ENCODE results near the gene C16orf89. TPM values are rescaled to one million over a fixed set of nuclear protein-coding genes. Genes with fewer than 3 reads are reported as not detected.
A peak's percentile ranks its signal among the peaks of the same experiment; 100 is the strongest.

Gene C16orf89
- total RNA-seq, 4 donors from 2014 or later: 6.3 to 39.0 (median 17.8) TPM

DNA sequence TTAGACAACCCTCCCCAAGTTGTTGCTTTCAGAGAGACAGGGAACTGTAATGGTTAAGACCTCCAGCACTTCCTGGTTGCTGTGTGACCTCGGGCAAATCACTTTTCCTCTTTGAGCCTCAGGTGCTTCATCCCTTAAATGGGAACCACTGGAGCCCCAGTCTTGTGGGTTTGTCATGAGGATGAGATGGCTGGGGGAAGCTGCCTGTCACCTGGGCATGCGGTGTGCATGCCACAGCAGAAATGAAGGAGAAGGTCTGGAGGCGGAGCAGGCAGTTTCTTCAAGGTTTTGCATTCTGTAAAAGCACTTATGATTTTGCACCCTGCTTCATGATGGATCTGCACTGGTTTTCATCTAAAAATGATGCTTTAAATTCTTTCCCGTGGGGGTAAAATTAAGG, 54.1 kb downstream of the C16orf89 start:
- no peak for DNase-seq (ENCODE audit: low spot score in 2 of 2)
- Histone ChIP-seq H3K4me1 (no peaks in the 10 kb centered on the region), H3K27ac (peak overlapping the region in 1 of 4 donors; percentile 29), H3K9me3 (no peaks in the 10 kb centered on the region), H3K27me3 (no peaks in the 10 kb centered on the region), H3K36me3 (no peaks in the 10 kb centered on the region), H3K4me3 (no peak overlapping the region)
- 67 to 79% methylated on average over 4 of the region's 4 CpGs for WGBS, 2 donors
- no peak for TF ChIP-seq POLR2A (IDR thresholded peaks at IDR 0.05)
- TF ChIP-seq, protein P1, sequence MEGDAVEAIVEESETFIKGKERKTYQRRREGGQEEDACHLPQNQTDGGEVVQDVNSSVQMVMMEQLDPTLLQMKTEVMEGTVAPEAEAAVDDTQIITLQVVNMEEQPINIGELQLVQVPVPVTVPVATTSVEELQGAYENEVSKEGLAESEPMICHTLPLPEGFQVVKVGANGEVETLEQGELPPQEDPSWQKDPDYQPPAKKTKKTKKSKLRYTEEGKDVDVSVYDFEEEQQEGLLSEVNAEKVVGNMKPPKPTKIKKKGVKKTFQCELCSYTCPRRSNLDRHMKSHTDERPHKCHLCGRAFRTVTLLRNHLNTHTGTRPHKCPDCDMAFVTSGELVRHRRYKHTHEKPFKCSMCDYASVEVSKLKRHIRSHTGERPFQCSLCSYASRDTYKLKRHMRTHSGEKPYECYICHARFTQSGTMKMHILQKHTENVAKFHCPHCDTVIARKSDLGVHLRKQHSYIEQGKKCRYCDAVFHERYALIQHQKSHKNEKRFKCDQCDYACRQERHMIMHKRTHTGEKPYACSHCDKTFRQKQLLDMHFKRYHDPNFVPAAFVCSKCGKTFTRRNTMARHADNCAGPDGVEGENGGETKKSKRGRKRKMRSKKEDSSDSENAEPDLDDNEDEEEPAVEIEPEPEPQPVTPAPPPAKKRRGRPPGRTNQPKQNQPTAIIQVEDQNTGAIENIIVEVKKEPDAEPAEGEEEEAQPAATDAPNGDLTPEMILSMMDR (IDR thresholded peaks at IDR 0.05): no peak

DNA sequence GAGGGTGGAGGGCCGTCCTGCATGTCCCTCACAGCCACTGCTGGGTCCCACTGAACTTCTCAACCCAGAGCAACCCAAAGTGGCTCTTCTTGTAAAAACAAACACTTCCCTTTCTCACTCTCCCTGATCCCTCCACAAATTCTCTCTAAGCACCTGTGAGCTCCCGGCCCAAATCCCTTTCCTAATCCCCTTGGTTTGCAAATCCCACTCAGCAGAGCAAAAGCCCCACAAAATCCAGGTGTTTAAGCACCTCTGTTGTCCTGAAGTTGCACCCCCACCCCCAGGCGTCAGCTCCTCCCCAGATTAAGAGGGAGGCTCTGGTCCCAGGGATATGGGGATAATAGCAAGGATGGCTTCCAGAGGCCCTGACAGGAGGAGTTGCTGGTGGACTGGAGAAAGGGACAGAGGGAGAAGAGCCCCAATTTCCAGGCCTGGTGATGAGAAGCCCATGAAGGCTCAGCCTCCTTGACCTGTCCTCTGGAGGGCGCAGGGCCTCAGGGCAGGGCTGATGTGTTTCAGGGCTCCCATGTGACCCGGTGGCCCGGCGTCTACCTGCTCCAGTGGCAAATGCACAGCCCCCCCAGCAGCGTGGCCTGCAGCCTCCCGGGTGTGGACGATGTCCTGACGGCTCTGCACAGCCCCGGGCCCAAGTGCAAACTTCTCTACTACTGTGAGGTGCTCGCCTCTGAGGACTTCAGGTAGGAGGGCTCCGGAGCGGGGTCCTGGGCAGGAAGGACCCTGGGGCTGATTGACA, 55.0 kb downstream of the C16orf89 start:
- no peaks in the 10 kb centered on the region for H3K9me3 ChIP-seq
- no peak overlapping the region for H3K4me3 ChIP-seq
- H3K27ac ChIP-seq: peak overlapping the region in 1 of 4 donors; percentile 29
- no peaks in the 10 kb centered on the region for H3K4me1 ChIP-seq
- no peak for TF ChIP-seq EP300 (IDR thresholded peaks at IDR 0.05)
- TF ChIP-seq, protein P1 (IDR thresholded peaks at IDR 0.05): no peak
- no peak for TF ChIP-seq POLR2A (IDR thresholded peaks at IDR 0.05)
- no peaks in the 10 kb centered on the region for H3K27me3 ChIP-seq
- H3K36me3 ChIP-seq: no peaks in the 10 kb centered on the region
- 52 to 60% methylated on average over 14 of the region's 15 CpGs for WGBS, 2 donors
- DNase-seq (ENCODE audit: low spot score in 2 of 2): no peak

DNA sequence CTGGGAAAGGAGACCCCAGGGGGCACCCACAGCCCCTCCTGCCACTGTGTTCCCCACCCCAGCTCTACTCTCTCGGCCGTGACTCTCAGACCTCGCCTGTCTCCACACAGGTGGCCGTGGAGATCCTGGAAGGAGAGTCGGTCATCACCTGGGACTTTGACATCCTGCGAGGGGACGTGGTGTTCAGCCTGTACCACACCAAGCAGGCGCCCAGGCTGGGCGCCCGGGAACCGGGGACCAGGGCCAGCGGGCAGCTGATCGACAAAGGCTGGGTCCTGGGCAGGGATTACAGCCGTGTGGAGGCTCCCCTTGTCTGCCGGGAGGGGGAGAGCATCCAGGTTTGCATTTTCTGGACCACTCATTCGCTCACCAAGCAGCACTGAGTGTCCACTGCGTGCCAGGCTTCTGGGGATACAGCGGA, 57.4 kb downstream of the C16orf89 start:
- Histone ChIP-seq H3K9me3 (no peaks in the 10 kb centered on the region), H3K36me3 (no peaks in the 10 kb centered on the region), H3K27ac (peak overlapping the region in 1 of 4 donors; percentile 56), H3K27me3 (no peaks in the 10 kb centered on the region), H3K4me1 (no peaks in the 10 kb centered on the region), H3K4me3 (no peak overlapping the region)
- WGBS, 2 donors: 90 to 91% methylated on average over 16 to 17 of the region's 18 CpGs
- TF ChIP-seq, protein P1 (IDR thresholded peaks at IDR 0.05): no peak
- TF ChIP-seq EP300 (IDR thresholded peaks at IDR 0.05) (no peak), POLR2A (IDR thresholded peaks at IDR 0.05) (no peak)
- DNase-seq (ENCODE audit: low spot score in 2 of 2): no peak

DNA sequence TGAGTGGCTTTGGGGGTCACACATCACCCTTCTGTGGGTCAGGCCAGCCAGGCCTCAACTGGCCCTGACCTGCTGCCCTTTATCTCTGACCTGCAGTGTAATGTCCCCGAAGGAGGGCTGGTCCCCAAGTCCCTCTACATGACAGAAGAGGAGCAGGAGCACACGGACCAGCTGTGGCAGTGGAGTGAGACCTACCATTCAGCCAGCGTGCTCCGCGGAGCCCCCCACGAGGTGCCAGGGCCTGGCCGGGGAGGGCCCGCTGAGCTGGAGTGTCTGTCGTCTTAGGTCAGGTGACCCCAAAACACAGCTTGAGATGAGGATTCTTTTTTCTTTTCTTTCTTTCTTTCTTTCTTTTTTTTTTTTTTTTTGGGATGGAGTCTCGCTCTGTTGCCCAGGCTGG, 58.5 kb downstream of the C16orf89 start:
- TF ChIP-seq, protein P1 (IDR thresholded peaks at IDR 0.05): no peak
- TF ChIP-seq POLR2A (IDR thresholded peaks at IDR 0.05): no peak
- Histone ChIP-seq H3K27ac (peak overlapping the region in 3 of 4 donors; percentile 59 to 80 (median 60)), H3K36me3 (no peaks in the 10 kb centered on the region), H3K9me3 (no peaks in the 10 kb centered on the region), H3K27me3 (no peaks in the 10 kb centered on the region), H3K4me3 (no peak overlapping the region), H3K4me1 (no peaks in the 10 kb centered on the region)
- 85 to 88% methylated on average over 10 of the region's 10 CpGs for whole genome bisulfite sequencing, 2 donors
- DNase-seq (ENCODE audit: low spot score in 2 of 2): no peak

DNA sequence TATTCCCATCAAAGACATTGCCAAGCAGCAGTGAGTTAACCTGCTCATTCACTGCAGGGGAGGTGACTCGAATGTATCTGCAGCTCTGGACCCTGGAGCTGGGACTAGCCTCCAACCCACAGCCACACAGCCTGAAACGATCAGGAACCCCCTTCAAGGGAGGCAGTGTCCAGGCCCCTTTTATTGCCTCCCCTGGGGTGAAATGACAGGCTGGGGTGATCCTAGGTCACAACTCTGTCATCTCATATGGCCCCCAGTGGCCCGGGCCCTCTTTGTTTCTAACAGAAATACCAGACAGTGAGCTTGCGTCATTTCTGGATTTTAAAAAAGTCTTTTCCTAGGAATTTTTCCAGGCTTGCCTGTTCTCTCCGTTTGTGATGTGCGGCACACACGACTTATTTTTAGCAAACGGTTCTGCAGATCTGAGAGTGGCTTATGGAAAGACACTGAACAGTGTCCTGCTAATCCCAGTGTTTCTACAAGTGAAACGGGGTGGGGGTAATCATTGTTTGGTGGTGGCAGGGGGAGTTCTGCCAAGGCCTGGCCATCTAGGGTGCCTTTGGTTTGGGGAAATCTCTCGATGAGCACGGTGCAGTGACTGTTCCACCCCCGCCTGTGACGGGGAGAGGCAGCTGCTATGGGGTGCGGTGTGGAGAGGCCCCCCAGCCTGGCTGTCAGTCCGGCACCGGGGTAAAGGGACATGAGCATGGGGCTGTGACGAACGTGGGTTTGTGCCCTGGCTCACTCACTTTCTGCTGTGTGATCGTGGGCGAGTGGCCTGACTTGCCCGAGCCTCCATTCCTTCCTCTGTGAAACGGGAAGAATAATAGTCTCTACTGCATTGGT, 59.2 kb downstream of the C16orf89 start:
- Histone ChIP-seq H3K4me1 (no peaks in the 10 kb centered on the region), H3K36me3 (no peaks in the 10 kb centered on the region), H3K27me3 (no peaks in the 10 kb centered on the region), H3K27ac (peak overlapping the region; percentile 0 to 80 (median 60)), H3K9me3 (no peaks in the 10 kb centered on the region), H3K4me3 (no peak overlapping the region)
- no peak for DNase-seq (ENCODE audit: low spot score in 2 of 2)
- TF ChIP-seq EP300 (IDR thresholded peaks at IDR 0.05) (no peak), POLR2A (IDR thresholded peaks at IDR 0.05) (no peak)
- TF ChIP-seq, protein P1 (IDR thresholded peaks at IDR 0.05): no peak
- 56 to 64% methylated on average over 19 to 21 of the region's 22 CpGs for WGBS, 2 donors
